ENCODE data around the gene CIPC. TPM values are rescaled to one million over a fixed set of nuclear protein-coding genes. Genes with fewer than 3 reads are reported as not detected.

CIPC gene
- total and polyA plus RNA-seq, 8 donors: 18.6 to 24.3 (median 21.8) TPM

DNA sequence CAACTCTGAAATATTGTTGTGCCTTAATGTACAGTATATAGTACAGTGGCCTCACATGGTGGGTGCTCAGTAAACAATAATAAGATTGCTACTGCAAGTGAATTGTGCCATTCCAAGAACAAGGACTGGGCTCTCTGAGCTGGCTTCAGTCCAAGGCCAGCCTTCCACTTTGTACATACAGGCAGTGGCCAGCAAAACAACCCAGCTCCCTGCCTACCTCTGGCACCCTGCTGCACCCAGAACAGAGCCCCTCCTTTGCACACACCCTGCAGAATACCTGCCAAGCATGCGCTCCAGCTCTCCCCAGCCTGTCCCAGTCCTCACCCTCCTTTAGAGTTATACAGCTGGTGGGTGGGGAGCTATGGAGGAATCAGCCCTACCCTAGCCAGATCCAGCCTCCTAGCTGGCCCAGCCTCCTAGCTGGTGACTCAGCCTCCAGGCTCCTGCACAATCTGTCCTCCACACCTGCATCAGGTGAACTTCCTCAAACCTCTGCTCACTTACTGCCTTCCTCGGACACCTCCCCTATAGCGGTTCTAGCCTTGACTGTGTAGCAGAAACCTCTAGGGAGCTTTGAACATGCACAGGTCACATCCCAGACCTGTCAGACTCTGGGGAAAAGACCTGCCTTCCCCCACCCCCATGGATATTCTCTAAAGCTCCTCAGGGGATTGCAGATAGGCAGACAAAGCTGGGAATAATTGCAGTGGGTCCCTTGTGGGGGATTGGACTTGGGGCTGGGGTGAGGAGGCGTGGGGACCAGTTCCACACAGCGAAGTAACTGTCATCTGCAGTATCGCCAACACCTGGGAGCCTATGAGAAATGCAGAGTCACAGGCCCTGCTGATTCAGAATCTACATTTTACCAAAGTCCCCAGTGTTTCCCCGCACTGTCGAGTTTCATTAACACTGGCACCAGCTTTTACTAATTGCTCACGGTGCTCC is 25.6 kb downstream of the CIPC start:
- DNase-seq: peak in 3 of 4 donors; percentile 69 to 83 (median 79)
- ATAC-seq: peak; percentile 92
- intact Hi-C loops (cut with DNase I): no loop called here
- Histone ChIP-seq H3K27ac (no peak overlapping the region), H3K9me3 (no peaks in the 10 kb centered on the region), H3K4me1 (peaks cover 4 to 39% of the 10 kb centered on the region in 2 donors), H3K27me3 (peaks cover 10 to 52% of the 10 kb centered on the region in 2 donors), H3K4me3 (no peak overlapping the region), H3K36me3 (peaks cover 0 to 7% of the 10 kb centered on the region in 2 donors)
- TF ChIP-seq, protein P1, sequence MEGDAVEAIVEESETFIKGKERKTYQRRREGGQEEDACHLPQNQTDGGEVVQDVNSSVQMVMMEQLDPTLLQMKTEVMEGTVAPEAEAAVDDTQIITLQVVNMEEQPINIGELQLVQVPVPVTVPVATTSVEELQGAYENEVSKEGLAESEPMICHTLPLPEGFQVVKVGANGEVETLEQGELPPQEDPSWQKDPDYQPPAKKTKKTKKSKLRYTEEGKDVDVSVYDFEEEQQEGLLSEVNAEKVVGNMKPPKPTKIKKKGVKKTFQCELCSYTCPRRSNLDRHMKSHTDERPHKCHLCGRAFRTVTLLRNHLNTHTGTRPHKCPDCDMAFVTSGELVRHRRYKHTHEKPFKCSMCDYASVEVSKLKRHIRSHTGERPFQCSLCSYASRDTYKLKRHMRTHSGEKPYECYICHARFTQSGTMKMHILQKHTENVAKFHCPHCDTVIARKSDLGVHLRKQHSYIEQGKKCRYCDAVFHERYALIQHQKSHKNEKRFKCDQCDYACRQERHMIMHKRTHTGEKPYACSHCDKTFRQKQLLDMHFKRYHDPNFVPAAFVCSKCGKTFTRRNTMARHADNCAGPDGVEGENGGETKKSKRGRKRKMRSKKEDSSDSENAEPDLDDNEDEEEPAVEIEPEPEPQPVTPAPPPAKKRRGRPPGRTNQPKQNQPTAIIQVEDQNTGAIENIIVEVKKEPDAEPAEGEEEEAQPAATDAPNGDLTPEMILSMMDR (IDR thresholded peaks at IDR 0.05): no peak

DNA sequence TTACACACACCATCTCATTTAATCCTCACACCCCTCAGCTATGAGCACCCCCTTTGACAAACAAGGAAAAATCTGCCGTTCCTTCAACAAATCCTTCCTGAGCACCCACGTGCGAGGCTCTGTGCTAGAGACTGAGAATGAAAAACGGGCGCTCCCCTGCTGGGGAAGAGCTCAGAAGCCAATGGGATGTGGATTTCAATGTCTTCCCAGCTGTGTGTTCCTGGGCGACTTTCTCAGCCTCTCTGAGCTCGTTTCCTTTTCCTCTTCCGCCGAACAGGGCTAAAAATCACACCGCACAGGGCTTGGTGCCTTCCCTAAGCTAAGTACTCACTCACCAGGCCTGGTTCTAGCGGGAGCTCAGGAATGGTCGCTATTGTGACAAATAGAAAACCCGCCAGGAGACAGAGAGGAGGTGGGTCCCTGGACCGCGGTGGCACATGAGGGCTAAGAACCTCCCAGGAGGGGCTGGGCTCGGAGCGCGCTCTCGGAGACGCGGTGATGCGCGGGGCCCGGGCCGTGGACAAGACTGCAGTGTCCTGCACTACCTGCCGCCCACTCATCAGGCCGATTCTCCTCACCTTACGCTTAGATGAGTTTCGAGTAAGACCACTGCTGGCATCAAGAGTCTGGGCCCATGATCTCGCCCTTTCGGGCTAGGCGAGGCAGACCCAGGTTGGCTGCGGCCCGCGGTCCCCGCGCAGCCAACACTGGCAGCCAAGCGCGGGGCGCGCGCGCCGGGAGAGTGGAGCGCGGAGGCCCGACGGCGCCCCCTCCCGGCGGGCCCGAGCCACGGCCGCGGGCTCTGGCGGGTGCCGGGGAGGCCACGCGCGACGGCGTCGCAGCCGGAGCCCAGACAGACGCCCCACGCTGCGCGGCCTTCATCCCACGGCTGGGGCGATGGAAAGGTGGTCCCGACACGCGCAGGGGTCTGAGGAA is 26.6 kb downstream of the CIPC start:
- Histone ChIP-seq H3K4me1 (peaks cover 4 to 39% of the 10 kb centered on the region in 2 donors), H3K27me3 (peaks cover 10 to 59% of the 10 kb centered on the region in 2 donors), H3K36me3 (no peaks in the 10 kb centered on the region), H3K9me3 (no peaks in the 10 kb centered on the region), H3K4me3 (peak overlapping the region; percentile 28 to 39), H3K27ac (no peak overlapping the region)
- intact Hi-C loops (cut with DNase I): no loop called here
- DNase-seq (peak in 2 of 4 donors; percentile 56 to 90), ATAC-seq (peak; percentile 79)
- TF ChIP-seq, protein P1 (IDR thresholded peaks at IDR 0.05): peak; percentile 49 to 59

DNA sequence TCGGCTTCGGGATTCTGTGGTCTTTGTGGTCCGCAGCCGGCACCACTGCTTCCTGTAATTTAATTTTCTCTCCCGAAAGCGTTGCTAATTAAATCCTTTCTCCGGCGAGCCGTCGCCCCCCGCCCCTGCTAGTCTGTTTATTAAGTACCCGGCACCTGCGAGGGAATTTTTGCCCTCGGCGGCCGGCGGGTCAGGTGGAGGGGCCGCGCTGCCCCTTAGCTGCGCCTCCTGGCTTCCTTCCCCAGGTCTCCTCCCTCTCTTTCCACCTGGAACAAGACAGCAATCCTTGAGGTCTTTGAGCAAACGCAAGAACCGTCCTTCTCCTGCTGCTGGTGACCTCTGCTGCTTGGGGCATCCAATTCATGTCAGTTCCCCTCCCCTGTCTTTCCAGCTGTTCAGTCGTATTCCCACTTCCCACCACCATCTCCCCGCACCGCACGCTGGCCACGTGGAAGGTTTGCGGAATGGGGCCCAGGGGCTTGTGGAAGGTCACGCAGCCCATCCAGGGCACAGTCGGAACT is 27.3 kb downstream of the CIPC start:
- TF ChIP-seq, protein P1 (IDR thresholded peaks at IDR 0.05): no peak
- H3K36me3 ChIP-seq: no peaks in the 10 kb centered on the region
- H3K27me3 ChIP-seq: peaks cover 10 to 64% of the 10 kb centered on the region in 2 donors
- DNase-seq (no peak), ATAC-seq (no peak)
- no peak overlapping the region for H3K4me3 ChIP-seq
- intact Hi-C loops (cut with DNase I): no loop called here
- no peak overlapping the region for H3K27ac ChIP-seq
- no peaks in the 10 kb centered on the region for H3K9me3 ChIP-seq
- H3K4me1 ChIP-seq: peaks cover 4 to 39% of the 10 kb centered on the region in 2 donors

DNA sequence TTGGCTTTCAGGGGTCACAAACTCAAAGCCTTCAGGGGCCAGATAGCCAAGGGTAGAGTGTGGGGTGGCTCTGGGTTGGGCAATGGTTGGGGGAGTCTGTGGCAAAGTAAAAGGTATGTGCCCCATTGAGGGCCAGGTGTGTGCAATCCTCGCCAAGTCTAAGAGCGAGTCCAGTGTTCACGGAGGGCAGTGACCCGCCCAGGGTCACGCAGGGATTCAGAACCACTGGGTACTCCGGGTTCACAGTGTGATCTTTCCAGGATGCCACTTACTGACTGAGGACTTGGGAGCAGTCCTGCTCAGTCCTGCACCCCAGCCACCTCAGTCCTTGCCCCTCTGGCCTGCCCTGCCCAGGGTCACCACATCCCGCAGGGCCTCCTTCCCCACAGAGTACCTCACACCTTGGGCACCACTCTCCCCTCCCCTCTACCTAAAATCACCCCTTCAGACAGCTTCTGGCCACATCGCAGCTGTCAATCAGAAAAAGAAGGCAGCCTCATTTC is 27.8 kb downstream of the CIPC start:
- Histone ChIP-seq H3K27me3 (peaks cover 10 to 69% of the 10 kb centered on the region in 2 donors), H3K9me3 (no peaks in the 10 kb centered on the region), H3K36me3 (no peaks in the 10 kb centered on the region), H3K4me1 (peaks cover 4 to 38% of the 10 kb centered on the region in 2 donors), H3K27ac (no peak overlapping the region), H3K4me3 (no peak overlapping the region)
- ATAC-seq: no peak
- intact Hi-C loops (cut with DNase I): no loop called here
- TF ChIP-seq, protein P1 (IDR thresholded peaks at IDR 0.05): no peak
- no peak for DNase-seq
